Neuron (in vitro differentiated cells): ENCODE results near the gene OR5AS1.
"Not testable (repeated sequence)": the region's sequence is repeated elsewhere in the genome, so short reads cannot be mapped to it uniquely, and the experiment has no call there.

Source experiments
- H2AFZ ChIP-seq: one replicate; pipeline ENCODE4 v1.6.1; 2013; ENCODE audit warnings: low read depth, mild to moderate bottlenecking, inconsistent platforms, low read length, moderate library complexity
- H3K27me3 ChIP-seq: one replicate; pipeline ENCODE4 v1.6.1; 2013; ENCODE audit warnings: low read length; ENCODE audit not compliant: insufficient read depth
- H3K36me3 ChIP-seq: one replicate; pipeline ENCODE4 v1.6.1; 2013; ENCODE audit warnings: low read length; ENCODE audit not compliant: insufficient read depth
- H3K4me1 ChIP-seq: one replicate; pipeline ENCODE4 v1.6.1; 2013; ENCODE audit warnings: low read length; ENCODE audit not compliant: insufficient read depth
- H3K4me3 ChIP-seq: 2 replicates; pipeline ENCODE4 v1.5.1; 2013; ENCODE audit warnings: mild to moderate bottlenecking, low read length, moderate library complexity
- H3K9me3 ChIP-seq: one replicate; pipeline ENCODE4 v1.6.1; 2013; ENCODE audit warnings: low read length

OR5AS1 gene

DNA sequence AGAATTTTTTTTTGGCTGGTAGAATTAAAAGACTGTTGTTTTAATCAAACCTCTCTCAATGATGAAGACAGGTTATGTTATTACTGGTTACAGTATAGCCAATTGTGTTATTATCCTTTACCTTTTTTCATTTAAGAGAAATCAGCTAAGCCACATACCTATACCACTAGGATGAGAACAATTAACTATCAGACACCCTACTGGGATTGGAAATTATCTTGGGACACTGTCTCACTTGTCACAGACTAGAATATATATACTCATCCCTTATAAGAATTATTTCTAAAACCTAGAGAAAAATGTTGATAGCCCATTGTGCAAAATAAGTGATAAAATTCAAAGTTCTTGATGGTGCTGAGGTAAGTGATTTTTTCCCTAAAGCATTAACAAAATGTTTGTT is at the start of gene OR5AS1:
Gene OR5AS1 (plus strand): TSS at position 301 of the 400 bp plus-strand sequence. CDS start 2,765 bp downstream, outside the sequence.
- H2AFZ ChIP-seq, result no peak within 1 kb of the TSS
- H3K4me1 ChIP-seq, result no peaks in the 10 kb centered on the region
- H3K27me3 ChIP-seq, result no peaks in the 10 kb centered on the region
- no peaks in the 10 kb centered on the region for H3K36me3 ChIP-seq
- H3K4me3 ChIP-seq, result no peak within 1 kb of the TSS
- no peaks in the 10 kb centered on the region for H3K9me3 ChIP-seq

DNA sequence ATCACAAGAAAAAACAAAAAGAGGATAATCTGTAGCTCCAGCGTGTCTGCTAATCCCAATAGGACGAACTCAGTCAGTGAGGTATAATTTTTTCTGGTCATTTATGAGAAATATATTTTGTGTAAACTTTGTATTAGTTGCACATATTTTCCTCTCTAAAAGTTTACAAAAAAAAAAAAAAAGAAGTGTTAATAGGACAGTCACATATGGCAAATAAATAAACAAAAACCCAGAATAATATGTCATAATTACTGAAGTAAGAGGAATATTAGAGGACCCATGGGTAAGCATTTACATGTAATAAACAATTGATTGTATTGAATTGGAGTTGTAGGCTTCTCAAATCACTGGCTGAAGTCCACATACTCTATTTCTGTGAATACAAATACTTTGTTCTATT is 32.9 kb upstream of the OR5AS1 start, which contains the start of gene OR5F1:
Gene OR5F1 (minus strand): TSS at position 101 of the 400 bp plus-strand sequence. CDS start 0 bp downstream, at position 101.
- Histone ChIP-seq H3K27me3 (no peaks in the 10 kb centered on the region), H2AFZ (no peak within 1 kb of the TSS), H3K9me3 (no peaks in the 10 kb centered on the region), H3K36me3 (no peaks in the 10 kb centered on the region), H3K4me3 (no peak within 1 kb of the TSS), H3K4me1 (no peaks in the 10 kb centered on the region)

DNA sequence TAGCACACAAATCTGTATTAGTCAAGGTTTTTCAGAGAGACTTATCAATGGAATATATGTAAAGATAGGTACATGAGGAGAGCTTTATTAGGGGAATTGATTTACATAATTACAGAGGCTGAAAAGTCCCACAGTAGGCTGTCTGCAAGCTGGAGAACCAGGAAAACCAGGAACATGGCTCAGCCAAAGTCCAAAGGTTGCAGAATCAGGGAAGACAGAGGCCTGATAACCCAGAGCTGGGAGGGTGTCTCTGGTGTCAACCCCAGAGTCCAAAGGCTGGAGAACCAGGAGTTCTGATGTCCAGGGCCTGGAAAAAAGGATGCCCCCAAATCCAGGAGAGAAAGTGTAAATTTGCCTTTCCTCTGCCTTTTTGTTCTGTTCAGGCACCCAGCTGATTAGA is 16.7 kb upstream of the OR5AS1 start:
- Histone ChIP-seq H3K4me1 (no peaks in the 10 kb centered on the region), H3K9me3 (no peaks in the 10 kb centered on the region), H3K4me3 (no peak overlapping the region), H3K27me3 (no peaks in the 10 kb centered on the region), H3K36me3 (no peaks in the 10 kb centered on the region), H2AFZ (no peak overlapping the region)

DNA sequence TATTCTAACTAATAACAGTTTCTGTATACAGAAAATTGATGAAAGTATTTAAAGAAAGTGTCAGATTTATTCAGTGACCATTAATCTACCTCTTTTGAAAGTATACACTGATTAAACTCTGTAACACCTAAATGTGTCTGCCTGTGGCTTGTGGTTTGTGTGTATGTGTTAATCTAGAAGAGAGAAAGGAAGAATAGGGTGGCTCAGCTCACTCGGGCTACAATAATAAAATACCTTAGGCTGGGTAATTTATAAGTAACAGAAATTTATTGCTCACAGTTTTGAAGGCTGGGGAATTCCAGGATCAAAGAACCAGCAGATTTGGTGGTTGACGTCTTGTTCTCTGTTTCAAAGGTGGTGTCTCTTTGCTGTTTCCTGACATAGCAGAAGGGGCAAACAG is 13.6 kb upstream of the OR5AS1 start:
- Histone ChIP-seq H3K4me1 (no peaks in the 10 kb centered on the region), H3K36me3 (no peaks in the 10 kb centered on the region), H3K4me3 (no peak overlapping the region), H3K27me3 (no peaks in the 10 kb centered on the region), H2AFZ (no peak overlapping the region), H3K9me3 (no peaks in the 10 kb centered on the region)

DNA sequence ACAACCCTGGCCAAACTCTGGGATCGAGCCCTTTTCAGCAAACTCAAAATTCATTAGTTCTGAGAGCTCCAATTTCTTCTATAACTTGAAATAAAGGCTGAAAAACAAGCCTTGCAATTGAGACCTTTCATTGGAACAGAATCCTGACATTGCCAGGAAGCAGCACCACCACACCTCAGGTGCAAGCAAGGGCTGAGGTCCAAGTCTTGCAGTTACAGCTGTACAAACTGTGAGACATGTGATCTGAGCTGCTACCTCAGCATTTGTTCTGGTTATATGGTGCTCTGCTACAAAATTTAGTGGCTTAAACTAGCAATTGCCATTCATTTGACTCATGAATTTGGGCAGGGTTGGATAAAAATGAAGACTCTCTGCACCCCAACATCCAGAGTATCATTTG is 18.1 kb downstream of the OR5AS1 start:
- Histone ChIP-seq H3K27me3 (no peaks in the 10 kb centered on the region), H3K36me3 (no peaks in the 10 kb centered on the region), H3K4me3 (no peak overlapping the region), H3K9me3 (no peaks in the 10 kb centered on the region), H2AFZ (no peak overlapping the region), H3K4me1 (no peaks in the 10 kb centered on the region)

DNA sequence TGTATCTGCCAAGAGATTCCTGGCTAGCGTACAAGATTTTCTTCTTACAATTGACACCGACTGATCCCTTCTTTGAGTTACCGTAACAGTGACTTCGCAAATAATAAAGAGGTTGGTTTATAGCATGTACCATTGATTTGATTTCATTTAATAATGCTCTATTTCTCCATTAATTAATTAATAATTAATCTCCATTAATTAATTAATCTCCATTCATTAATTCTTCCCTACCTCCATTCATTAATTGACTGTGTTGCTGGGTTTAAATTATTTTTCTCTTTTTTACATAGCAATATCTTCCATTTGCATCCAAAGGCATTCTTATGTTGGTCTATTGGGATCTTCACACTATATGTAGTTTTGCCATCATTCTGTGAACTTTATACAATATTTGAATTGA is 21.0 kb downstream of the OR5AS1 start:
- H3K9me3 ChIP-seq, result no peaks in the 10 kb centered on the region
- H3K4me3 ChIP-seq, result no peak overlapping the region
- H3K36me3 ChIP-seq, result no peaks in the 10 kb centered on the region
- no peaks in the 10 kb centered on the region for H3K27me3 ChIP-seq
- no peak overlapping the region for H2AFZ ChIP-seq
- H3K4me1 ChIP-seq, result no peaks in the 10 kb centered on the region

DNA sequence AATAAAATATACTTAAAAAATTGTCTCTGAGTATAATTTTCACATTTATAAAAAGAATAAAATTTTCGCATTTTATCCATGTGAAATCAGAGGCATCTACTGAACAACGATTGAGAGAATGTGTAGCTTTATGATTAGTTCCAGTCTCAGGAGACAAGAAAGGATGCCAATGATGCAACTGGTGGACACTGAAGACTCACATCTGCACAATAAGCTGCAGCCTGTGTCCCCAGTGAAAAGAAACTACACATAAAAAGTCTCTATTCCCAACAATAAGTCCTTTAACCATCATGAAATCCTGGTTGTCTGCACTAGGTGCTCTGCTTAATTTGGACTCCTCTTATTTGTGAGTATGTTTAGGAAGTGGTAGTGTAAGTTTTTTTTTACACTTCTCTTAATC is 22.0 kb downstream of the OR5AS1 start:
- no peaks in the 10 kb centered on the region for H3K27me3 ChIP-seq
- H2AFZ ChIP-seq, result no peak overlapping the region
- H3K36me3 ChIP-seq, result no peaks in the 10 kb centered on the region
- H3K4me3 ChIP-seq, result no peak overlapping the region
- no peaks in the 10 kb centered on the region for H3K9me3 ChIP-seq
- no peaks in the 10 kb centered on the region for H3K4me1 ChIP-seq

DNA sequence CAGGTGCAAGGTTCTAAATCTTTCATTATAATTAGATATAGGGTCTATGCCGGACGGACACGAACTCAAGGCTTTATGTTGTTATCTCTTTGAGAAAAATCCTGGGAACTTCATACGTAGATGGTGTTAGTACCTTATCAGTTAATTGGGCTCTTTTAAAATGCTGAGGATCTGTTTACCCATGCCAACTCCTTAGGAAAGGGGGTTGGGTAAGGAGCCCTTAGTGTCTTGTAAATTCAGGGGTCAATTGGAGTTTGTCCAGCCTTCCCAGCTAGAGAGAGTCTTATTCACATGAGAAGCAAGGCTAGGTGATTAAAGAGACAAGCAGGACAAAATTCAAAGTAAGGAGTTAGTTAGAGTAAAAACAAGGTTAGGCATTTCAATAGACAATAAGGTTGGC is 28.9 kb downstream of the OR5AS1 start:
- not testable (repeated sequence) for H3K4me3 ChIP-seq, H3K9me3 ChIP-seq, H3K36me3 ChIP-seq, H3K4me1 ChIP-seq, H3K27me3 ChIP-seq, H2AFZ ChIP-seq

DNA sequence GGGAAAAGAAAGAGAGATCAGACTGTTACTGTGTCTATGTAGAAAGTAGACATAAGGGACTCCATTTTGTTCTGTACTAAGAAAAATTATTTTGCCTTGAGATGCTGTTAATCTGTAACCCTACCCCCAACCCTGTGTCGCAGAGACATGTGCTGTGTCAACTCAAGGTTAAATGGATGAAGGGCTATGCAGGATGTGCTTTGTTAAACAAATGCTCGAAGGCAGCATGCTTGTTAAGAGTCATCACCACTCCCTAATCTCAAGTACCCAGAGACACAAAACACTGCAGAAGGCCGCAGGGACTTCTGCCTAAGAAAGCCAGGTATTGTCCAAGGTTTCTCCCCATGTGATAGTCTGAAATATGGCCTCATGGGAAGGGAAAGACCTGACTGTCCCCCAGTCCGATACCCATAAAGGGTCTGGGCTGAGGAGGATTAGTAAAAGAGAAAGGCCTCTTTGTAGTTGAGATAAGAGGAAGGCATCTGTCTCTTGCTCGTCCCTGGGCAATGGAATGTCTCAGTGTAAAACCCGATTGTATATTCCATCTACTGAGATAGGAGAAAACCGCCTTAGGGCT is 30.3 kb downstream of the OR5AS1 start:
- not testable (repeated sequence) for H3K36me3 ChIP-seq, H3K9me3 ChIP-seq, H3K4me1 ChIP-seq, H3K4me3 ChIP-seq, H3K27me3 ChIP-seq, H2AFZ ChIP-seq

- not testable (repeated sequence) for H3K36me3 ChIP-seq, H3K27me3 ChIP-seq, H3K9me3 ChIP-seq, H2AFZ ChIP-seq, H3K4me1 ChIP-seq, H3K4me3 ChIP-seq
These were observed 30.9 kb downstream of the OR5AS1 start for GRCh38 chr11:56058260-56058780.

GRCh38 chr11:56066980-56067379 is 39.5 kb downstream of the OR5AS1 start:
- Histone ChIP-seq H3K27me3 (no peaks in the 10 kb centered on the region), H3K4me3 (no peak overlapping the region), H2AFZ (no peak overlapping the region), H3K9me3 (no peaks in the 10 kb centered on the region), H3K4me1 (no peaks in the 10 kb centered on the region), H3K36me3 (no peaks in the 10 kb centered on the region)
